HepG2 (cell line): ENCODE results near the gene PELI3. TPM values are rescaled to one million over a fixed set of nuclear protein-coding genes. Genes with fewer than 3 reads are reported as not detected.
"Not testable (repeated sequence)": the region's sequence is repeated elsewhere in the genome, so short reads cannot be mapped to it uniquely, and the experiment has no call there.

ENCODE experiments used
- HMGXB3 ChIP-seq: sonication (generic); formaldehyde crosslinking; IDR thresholded peaks from 2 replicates; pipeline ENCODE4 v1.4.0; 2020; ENCODE audit warnings: missing genetic modification reagents, borderline replicate concordance
- HOXA3 ChIP-seq: sonication (generic); formaldehyde crosslinking; IDR thresholded peaks from 2 replicates; pipeline ENCODE4 v1.5.0; 2020; ENCODE audit warnings: missing genetic modification reagents
- MAZ ChIP-seq, 2 experiments: sonication (generic) in 1 of 2; formaldehyde crosslinking in 1 of 2; IDR thresholded peaks; 2 replicates each; pipeline versions ENCODE4 v1.5.0 to v1.6.1; 2012 to 2020; ENCODE audit warnings: low read depth in 2 of 2, mild to moderate bottlenecking in 2 of 2, borderline replicate concordance in 1 of 2, improper control_type of control experiment in 1 of 2, low read length in 1 of 2, missing genetic modification reagents in 1 of 2, moderate library complexity in 1 of 2
- MED1 ChIP-seq: sonication (generic); formaldehyde crosslinking; IDR thresholded peaks from 2 replicates; pipeline ENCODE4 v1.4.0; 2020; ENCODE audit warnings: missing genetic modification reagents
- NFYC ChIP-seq: IDR thresholded peaks from 2 replicates; pipeline ENCODE4 v1.6.1; 2016; ENCODE audit warnings: missing genetic modification reagents, missing compliant biosample characterization
- PHF8 ChIP-seq: sonication (generic); formaldehyde crosslinking; IDR thresholded peaks from 2 replicates; pipeline ENCODE4 v1.5.0; 2020; ENCODE audit warnings: missing genetic modification reagents
- POLR2AphosphoS5 ChIP-seq: IDR thresholded peaks from 2 replicates; pipeline ENCODE4 v1.6.1; 2012; ENCODE audit warnings: low read depth, low read length
- SAP130 ChIP-seq: IDR thresholded peaks from 2 replicates; pipeline ENCODE4 v1.6.1; 2016; ENCODE audit warnings: low read depth
- ZFX ChIP-seq: sonication (generic); formaldehyde crosslinking; IDR thresholded peaks from 2 replicates; pipeline ENCODE4 v1.4.0; 2020; ENCODE audit warnings: mild to moderate bottlenecking, low read depth, missing genetic modification reagents, moderate library complexity
- ZGPAT ChIP-seq: IDR thresholded peaks from 2 replicates; pipeline ENCODE4 v1.6.1; 2016; ENCODE audit warnings: mild to moderate bottlenecking
- ZNF335 ChIP-seq: sonication (generic); formaldehyde crosslinking; IDR thresholded peaks from 2 replicates; pipeline ENCODE4 v1.4.0; 2020; ENCODE audit warnings: missing genetic modification reagents
- ZNF546 ChIP-seq: sonication (generic); formaldehyde crosslinking; conservative IDR thresholded peaks from 2 replicates; pipeline ENCODE4 v1.8.1; 2023; ENCODE audit warnings: mild to moderate bottlenecking, missing genetic modification reagents
- ZNF558 ChIP-seq: sonication (generic); formaldehyde crosslinking; IDR thresholded peaks from 2 replicates; pipeline ENCODE4 v1.9.0; 2022; ENCODE audit warnings: mild to moderate bottlenecking, missing genetic modification reagents, borderline replicate concordance
- polyA plus RNA-seq, 8 experiments: library from polyadenylated mRNA; depleted of rRNA in 3 of 8; stranded (reverse) in 7 of 8; unstranded in 1 of 8; fragments of >200 nt; fragmentation: Illumina TruSeq in 4 of 8; extraction: Trizol in 4 of 8; gene quantifications; 2 replicates each; pipeline versions ENCODE4 v1.2.1 to v1.2.3, GENCODE V29; 2011 to 2016; ENCODE audit warnings: low read depth in 4 of 8, missing spikeins in 1 of 8, mixed read lengths in 1 of 8; ENCODE audit not compliant: insufficient read depth in 1 of 8
- total RNA-seq, 5 experiments: library from RNA; depleted of rRNA; stranded (reverse); fragments of >200 nt; fragmentation: Illumina TruSeq; extraction: Trizol; gene quantifications; 2 replicates each; pipeline ENCODE4 v1.2.3, GENCODE V29; 2016; ENCODE audit warnings: low read depth in 1 of 5
- TF ChIP-seq, protein P1 (sequence below): sonication (generic); formaldehyde crosslinking; IDR thresholded peaks from 2 replicates; pipeline ENCODE4 v1.5.0; 2020; ENCODE audit warnings: mild to moderate bottlenecking, missing genetic modification reagents, moderate library complexity
- TF ChIP-seq, protein P2 (sequence below): sonication (generic); formaldehyde crosslinking; IDR thresholded peaks from 2 replicates; pipeline ENCODE4 v1.5.0; 2020; ENCODE audit warnings: mild to moderate bottlenecking, missing genetic modification reagents, borderline replicate concordance

Gene PELI3
- total and polyA plus RNA-seq, 2 of the 13 experiments (the other 11 are each of a cell fraction or from before 2014, with no cell fraction given): 2.0 to 4.0 TPM

DNA sequence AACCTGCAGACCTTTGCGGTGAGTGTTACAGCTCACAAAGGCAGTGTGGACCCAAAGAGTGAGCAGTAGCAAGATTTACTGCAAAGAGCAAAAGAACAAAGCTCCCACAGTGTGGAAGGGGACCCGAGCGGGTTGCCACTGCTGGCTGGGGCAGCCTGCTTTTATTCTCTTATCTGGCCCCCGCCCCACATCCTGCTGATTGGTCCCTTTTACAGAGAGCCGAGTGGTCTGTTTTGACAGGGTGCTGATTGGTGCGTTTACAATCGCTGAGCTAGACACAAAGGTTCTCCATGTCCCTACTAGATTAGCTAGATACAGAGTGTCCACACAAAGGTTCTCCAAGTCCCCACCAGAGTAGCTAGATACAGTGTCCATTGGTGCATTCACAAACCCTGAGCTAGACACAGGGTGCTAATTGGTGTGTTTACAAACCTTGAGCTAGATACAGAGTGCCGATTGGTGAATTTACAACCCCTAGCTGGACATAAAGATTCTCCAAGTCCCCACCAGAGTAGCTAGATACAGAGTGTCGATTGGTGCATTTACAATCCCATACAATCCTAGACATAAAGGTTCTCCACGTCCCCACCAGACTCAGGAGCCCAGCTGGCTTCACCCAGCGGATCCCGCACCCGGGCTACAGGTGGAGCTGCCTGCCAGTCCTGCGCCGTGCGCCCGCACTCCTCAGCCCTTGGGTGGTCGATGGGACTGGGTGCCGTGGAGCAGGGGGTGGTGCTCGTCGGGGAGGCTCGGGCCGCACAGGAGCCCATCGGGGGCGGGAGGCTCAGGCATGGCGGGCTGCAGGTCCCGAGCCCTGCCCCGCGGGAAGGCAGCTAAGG, 26.4 kb upstream of the PELI3 start (continued):
- TF ChIP-seq HMGXB3: peak; percentile 90
- 0 out of 2 replicates have a peak, but pooled peaks have one; percentile 5 for TF ChIP-seq ZNF558 (CRISPR knock-in tag)
- peak; percentile 82; the same call in 1 of the 2 replicates for TF ChIP-seq ZNF335 (CRISPR knock-in tag)
- TF ChIP-seq PHF8 (CRISPR knock-in tag): peak; percentile 37
- 0 out of 2 replicates have a peak, but pooled peaks have one; percentile 33 for TF ChIP-seq POLR2AphosphoS5
- TF ChIP-seq HOXA3 (CRISPR knock-in tag): 0 out of 2 replicates have a peak, but pooled peaks have one; percentile 12
- not testable (repeated sequence) for TF ChIP-seq MAZ (IDR thresholded peaks at IDR 0.05; ENCODE audit: borderline replicate concordance, low read depth, low read length)
- 0 out of 2 replicates have a peak, but pooled peaks have one; percentile 2 for TF ChIP-seq MAZ (CRISPR knock-in tag; IDR thresholded peaks at IDR 0.05; ENCODE audit: low read depth)
- TF ChIP-seq, protein P1, sequence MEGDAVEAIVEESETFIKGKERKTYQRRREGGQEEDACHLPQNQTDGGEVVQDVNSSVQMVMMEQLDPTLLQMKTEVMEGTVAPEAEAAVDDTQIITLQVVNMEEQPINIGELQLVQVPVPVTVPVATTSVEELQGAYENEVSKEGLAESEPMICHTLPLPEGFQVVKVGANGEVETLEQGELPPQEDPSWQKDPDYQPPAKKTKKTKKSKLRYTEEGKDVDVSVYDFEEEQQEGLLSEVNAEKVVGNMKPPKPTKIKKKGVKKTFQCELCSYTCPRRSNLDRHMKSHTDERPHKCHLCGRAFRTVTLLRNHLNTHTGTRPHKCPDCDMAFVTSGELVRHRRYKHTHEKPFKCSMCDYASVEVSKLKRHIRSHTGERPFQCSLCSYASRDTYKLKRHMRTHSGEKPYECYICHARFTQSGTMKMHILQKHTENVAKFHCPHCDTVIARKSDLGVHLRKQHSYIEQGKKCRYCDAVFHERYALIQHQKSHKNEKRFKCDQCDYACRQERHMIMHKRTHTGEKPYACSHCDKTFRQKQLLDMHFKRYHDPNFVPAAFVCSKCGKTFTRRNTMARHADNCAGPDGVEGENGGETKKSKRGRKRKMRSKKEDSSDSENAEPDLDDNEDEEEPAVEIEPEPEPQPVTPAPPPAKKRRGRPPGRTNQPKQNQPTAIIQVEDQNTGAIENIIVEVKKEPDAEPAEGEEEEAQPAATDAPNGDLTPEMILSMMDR (CRISPR knock-in tag): peak; percentile 31; the same call in 1 of the 2 replicates
- 0 out of 2 replicates have a peak, but pooled peaks have one; percentile 20 for TF ChIP-seq ZNF546 (CRISPR knock-in tag)
- peak; percentile 81 for TF ChIP-seq NFYC (CRISPR knock-in tag)
- TF ChIP-seq, protein P2, sequence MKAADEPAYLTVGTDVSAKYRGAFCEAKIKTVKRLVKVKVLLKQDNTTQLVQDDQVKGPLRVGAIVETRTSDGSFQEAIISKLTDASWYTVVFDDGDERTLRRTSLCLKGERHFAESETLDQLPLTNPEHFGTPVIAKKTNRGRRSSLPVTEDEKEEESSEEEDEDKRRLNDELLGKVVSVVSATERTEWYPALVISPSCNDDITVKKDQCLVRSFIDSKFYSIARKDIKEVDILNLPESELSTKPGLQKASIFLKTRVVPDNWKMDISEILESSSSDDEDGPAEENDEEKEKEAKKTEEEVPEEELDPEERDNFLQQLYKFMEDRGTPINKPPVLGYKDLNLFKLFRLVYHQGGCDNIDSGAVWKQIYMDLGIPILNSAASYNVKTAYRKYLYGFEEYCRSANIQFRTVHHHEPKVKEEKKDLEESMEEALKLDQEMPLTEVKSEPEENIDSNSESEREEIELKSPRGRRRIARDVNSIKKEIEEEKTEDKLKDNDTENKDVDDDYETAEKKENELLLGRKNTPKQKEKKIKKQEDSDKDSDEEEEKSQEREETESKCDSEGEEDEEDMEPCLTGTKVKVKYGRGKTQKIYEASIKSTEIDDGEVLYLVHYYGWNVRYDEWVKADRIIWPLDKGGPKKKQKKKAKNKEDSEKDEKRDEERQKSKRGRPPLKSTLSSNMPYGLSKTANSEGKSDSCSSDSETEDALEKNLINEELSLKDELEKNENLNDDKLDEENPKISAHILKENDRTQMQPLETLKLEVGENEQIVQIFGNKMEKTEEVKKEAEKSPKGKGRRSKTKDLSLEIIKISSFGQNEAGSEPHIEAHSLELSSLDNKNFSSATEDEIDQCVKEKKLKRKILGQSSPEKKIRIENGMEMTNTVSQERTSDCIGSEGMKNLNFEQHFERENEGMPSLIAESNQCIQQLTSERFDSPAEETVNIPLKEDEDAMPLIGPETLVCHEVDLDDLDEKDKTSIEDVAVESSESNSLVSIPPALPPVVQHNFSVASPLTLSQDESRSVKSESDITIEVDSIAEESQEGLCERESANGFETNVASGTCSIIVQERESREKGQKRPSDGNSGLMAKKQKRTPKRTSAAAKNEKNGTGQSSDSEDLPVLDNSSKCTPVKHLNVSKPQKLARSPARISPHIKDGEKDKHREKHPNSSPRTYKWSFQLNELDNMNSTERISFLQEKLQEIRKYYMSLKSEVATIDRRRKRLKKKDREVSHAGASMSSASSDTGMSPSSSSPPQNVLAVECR (CRISPR knock-in tag): peak; percentile 9; the same call in 1 of the 2 replicates
- peak; percentile 22; the same call in 1 of the 2 replicates for TF ChIP-seq MED1
- peak; percentile 8; the same call in 1 of the 2 replicates for TF ChIP-seq SAP130 (CRISPR knock-in tag)
- TF ChIP-seq ZFX: peak; percentile 29; the same call in 1 of the 2 replicates
- 0 out of 2 replicates have a peak, but pooled peaks have one; percentile 18 for TF ChIP-seq ZGPAT (CRISPR knock-in tag)
